ENCODE results near the gene GNAZ. TPM values are rescaled to one million over a fixed set of nuclear protein-coding genes. Genes with fewer than 3 reads are reported as not detected.
"Not testable (repeated sequence)": the region's sequence is repeated elsewhere in the genome, so short reads cannot be mapped to it uniquely, and the experiment has no call there.

The GNAZ gene
- total RNA-seq (2021) (1.2 and 1.7 TPM in 2 replicates), Bru-seq, nascent RNA (percentile 18 among the genes with signal in this experiment), BruChase-seq, experiment 1, labeled RNA remaining after a 2-hour chase (percentile 20 among the genes with signal in this experiment), BruChase-seq, experiment 2, labeled RNA remaining after a 6-hour chase (percentile 28 among the genes with signal in this experiment)
- long read RNA-seq, result 0 reads

GRCh38 chr22:23070418-23071229, at the start of gene GNAZ:
Gene GNAZ, plus strand, starts transcription at chr22:23070519. Its CDS starts 25,177 bp downstream, at chr22:23095696.
- Histone ChIP-seq H3K4me1 (replicated peaks; ENCODE audit: insufficient read depth) (no peaks in the 10 kb centered on the region; the same call in 1 of the 2 replicates), H3K4me3 (peak within 1 kb of the TSS; percentile 59), H3F3A (ENCODE audit: insufficient read depth, low read depth) (no peaks in the 10 kb centered on the region), H3K79me2 (ENCODE audit: low read depth) (no peaks in the 10 kb centered on the region), H3K4me2 (peak within 1 kb of the TSS; percentile 93), H2AFZ (peak within 1 kb of the TSS; percentile 79; the same call in 1 of the 2 replicates), H3K9me2 (ENCODE audit: insufficient read depth) (no peaks in the 10 kb centered on the region), H3K36me3 (ENCODE audit: low read depth) (no peaks in the 10 kb centered on the region), H4K20me1 (ENCODE audit: insufficient read depth) (no peaks in the 10 kb centered on the region; the same call in 1 of the 2 replicates), H3K27ac (no peak within 1 kb of the TSS), H3K27me3 (ENCODE audit: insufficient read depth, low read depth) (peaks cover 38% of the 10 kb centered on the region), H3K9me3 (ENCODE audit: insufficient read depth, low read depth) (no peaks in the 10 kb centered on the region)
- no TSS peak for BruUV-seq (replicated peaks)
- POLR2A ChIA-PET (ENCODE audit: unreplicated experiment), result no interaction called here
- no peak for DNase-seq
- no peak for TF ChIP-seq CTCF (conservative IDR thresholded peaks at IDR 0.05)
- no peak for TF ChIP-seq EZH2 (IDR thresholded peaks at IDR 0.05; ENCODE audit: low read depth)
- CTCF ChIA-PET, result interaction anchor here (0.7 kb wide), 1 partner anchor 1724 kb away, joined by 7 read pairs; no protein-coding TSS in a partner anchor
- intact Hi-C loops (cut with micrococcal nuclease; ENCODE audit: unreplicated experiment), result no loop called here

- H3F3A ChIP-seq (ENCODE audit: insufficient read depth, low read depth), result no peaks in the 10 kb centered on the region
- no peak for TF ChIP-seq EZH2 (IDR thresholded peaks at IDR 0.05; ENCODE audit: low read depth)
- TF ChIP-seq CTCF (conservative IDR thresholded peaks at IDR 0.05), result no peak
- no peak overlapping the region for H3K4me3 ChIP-seq
- no peaks in the 10 kb centered on the region for H3K79me2 ChIP-seq (ENCODE audit: low read depth)
- H3K27me3 ChIP-seq (ENCODE audit: insufficient read depth, low read depth), result peaks cover 65% of the 10 kb centered on the region
- H3K9me2 ChIP-seq (ENCODE audit: insufficient read depth), result no peaks in the 10 kb centered on the region
- no peaks in the 10 kb centered on the region for H3K9me3 ChIP-seq (ENCODE audit: insufficient read depth, low read depth)
- H3K36me3 ChIP-seq (ENCODE audit: low read depth), result no peaks in the 10 kb centered on the region
- H3K4me1 ChIP-seq (replicated peaks; ENCODE audit: insufficient read depth), result no peaks in the 10 kb centered on the region
- intact Hi-C loops (cut with micrococcal nuclease; ENCODE audit: unreplicated experiment), result no loop called here
- ChIA-PET POLR2A (ENCODE audit: unreplicated experiment) (no interaction called here), CTCF (no interaction called here)
- no TSS peak for BruUV-seq (replicated peaks)
- no peak overlapping the region for H3K27ac ChIP-seq
- H3K4me2 ChIP-seq, result no peak overlapping the region
- no peaks in the 10 kb centered on the region for H4K20me1 ChIP-seq (ENCODE audit: insufficient read depth)
- no peak overlapping the region for H2AFZ ChIP-seq
- DNase-seq, result no peak
Measured at GRCh38 chr22:23020659-23021293, 49.5 kb upstream of the GNAZ start.

GRCh38 chr22:23021660-23022353, 48.5 kb upstream of the GNAZ start:
- intact Hi-C loops (cut with micrococcal nuclease; ENCODE audit: unreplicated experiment); H3K9me3 ChIP-seq (ENCODE audit: insufficient read depth, low read depth); H3K4me3 ChIP-seq; H3K9me2 ChIP-seq (ENCODE audit: insufficient read depth); POLR2A ChIA-PET (ENCODE audit: unreplicated experiment); H3K79me2 ChIP-seq (ENCODE audit: low read depth); H3K27ac ChIP-seq; H3K36me3 ChIP-seq (ENCODE audit: low read depth); BruUV-seq (replicated peaks); H3K4me2 ChIP-seq; H4K20me1 ChIP-seq (ENCODE audit: insufficient read depth); CTCF ChIA-PET; H3F3A ChIP-seq (ENCODE audit: insufficient read depth, low read depth); H2AFZ ChIP-seq; H3K4me1 ChIP-seq (replicated peaks; ENCODE audit: insufficient read depth); DNase-seq: not testable (repeated sequence)
- H3K27me3 ChIP-seq (ENCODE audit: insufficient read depth, low read depth), result peaks cover 60% of the 10 kb centered on the region
